ENCODE results near the gene ADIPOQ.

DNA sequence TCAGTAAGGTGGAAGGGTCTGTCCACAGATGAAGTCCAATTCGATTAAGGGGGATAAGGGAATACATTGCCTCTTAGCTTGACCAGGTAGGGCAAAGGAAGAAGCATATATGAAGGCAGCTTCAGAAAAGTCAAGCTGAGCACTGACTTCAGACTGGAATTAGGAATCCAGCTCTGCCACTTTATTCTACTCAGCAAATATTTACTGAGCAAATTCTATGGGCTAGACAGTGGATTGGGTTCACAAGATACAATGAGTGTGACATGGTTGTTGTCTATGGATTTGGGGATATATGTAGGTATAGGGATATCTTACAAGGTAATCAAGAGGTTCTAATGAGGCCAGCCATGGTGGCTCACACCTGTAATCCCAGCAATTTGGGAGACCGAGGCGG lies 526 bp downstream of the ADIPOQ start:
- TF ChIP-seq, protein P1, sequence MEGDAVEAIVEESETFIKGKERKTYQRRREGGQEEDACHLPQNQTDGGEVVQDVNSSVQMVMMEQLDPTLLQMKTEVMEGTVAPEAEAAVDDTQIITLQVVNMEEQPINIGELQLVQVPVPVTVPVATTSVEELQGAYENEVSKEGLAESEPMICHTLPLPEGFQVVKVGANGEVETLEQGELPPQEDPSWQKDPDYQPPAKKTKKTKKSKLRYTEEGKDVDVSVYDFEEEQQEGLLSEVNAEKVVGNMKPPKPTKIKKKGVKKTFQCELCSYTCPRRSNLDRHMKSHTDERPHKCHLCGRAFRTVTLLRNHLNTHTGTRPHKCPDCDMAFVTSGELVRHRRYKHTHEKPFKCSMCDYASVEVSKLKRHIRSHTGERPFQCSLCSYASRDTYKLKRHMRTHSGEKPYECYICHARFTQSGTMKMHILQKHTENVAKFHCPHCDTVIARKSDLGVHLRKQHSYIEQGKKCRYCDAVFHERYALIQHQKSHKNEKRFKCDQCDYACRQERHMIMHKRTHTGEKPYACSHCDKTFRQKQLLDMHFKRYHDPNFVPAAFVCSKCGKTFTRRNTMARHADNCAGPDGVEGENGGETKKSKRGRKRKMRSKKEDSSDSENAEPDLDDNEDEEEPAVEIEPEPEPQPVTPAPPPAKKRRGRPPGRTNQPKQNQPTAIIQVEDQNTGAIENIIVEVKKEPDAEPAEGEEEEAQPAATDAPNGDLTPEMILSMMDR (conservative IDR thresholded peaks at IDR 0.05; ENCODE audit: low read depth, low read length) = no peak
- TF ChIP-seq EZH2phosphoT487 (IDR thresholded peaks at IDR 0.05; ENCODE audit: borderline replicate concordance, low read length) = no peak
